Mesothelial cell of epicardium (in vitro differentiated cells): ENCODE data around the gene TCF23. TPM values are rescaled to one million over a fixed set of nuclear protein-coding genes. Genes with fewer than 3 reads are reported as not detected.

Experiments used
- DNase-seq, 2 experiments: peaks; one replicate each; pipeline ENCODE4 v3.0.0; 2021; ENCODE audit warnings: low spot score in 2 of 2; ENCODE audit not compliant: unreplicated experiment in 2 of 2
- H3K27ac Mint-ChIP-seq: 2 replicates; pipeline ENCODE4 v1.8.0; 2021; ENCODE audit warnings: mixed read lengths
- H3K27me3 Mint-ChIP-seq: 2 replicates; pipeline ENCODE4 v1.8.0; 2021; ENCODE audit warnings: low read depth, mixed read lengths
- H3K36me3 Mint-ChIP-seq: 2 replicates; pipeline ENCODE4 v1.8.0; 2021; ENCODE audit warnings: mixed read lengths
- H3K4me1 Mint-ChIP-seq: 2 replicates; pipeline ENCODE4 v1.8.0; 2021; ENCODE audit warnings: mixed read lengths
- H3K4me3 Mint-ChIP-seq: 2 replicates; pipeline ENCODE4 v1.8.0; 2021; ENCODE audit warnings: mild to moderate bottlenecking, moderate library complexity, mixed read lengths
- H3K9me3 Mint-ChIP-seq: 2 replicates; pipeline ENCODE4 v1.8.0; 2021; ENCODE audit warnings: mixed read lengths
- total RNA-seq: library from RNA; stranded (reverse); gene quantifications from 3 replicates; pipeline ENCODE4 v1.2.1, GENCODE V29; 2021
- TF ChIP-seq, protein P1 (sequence below): fragments of 200-600 bp; sonication (generic); IDR thresholded peaks from one replicate; pipeline ENCODE4 v1.5.0; 2021; ENCODE audit warnings: antibody characterized with exemption; ENCODE audit not compliant: unreplicated experiment

TCF23 gene
- total RNA-seq, 1 donor from 2014 or later, result not detected

DNA sequence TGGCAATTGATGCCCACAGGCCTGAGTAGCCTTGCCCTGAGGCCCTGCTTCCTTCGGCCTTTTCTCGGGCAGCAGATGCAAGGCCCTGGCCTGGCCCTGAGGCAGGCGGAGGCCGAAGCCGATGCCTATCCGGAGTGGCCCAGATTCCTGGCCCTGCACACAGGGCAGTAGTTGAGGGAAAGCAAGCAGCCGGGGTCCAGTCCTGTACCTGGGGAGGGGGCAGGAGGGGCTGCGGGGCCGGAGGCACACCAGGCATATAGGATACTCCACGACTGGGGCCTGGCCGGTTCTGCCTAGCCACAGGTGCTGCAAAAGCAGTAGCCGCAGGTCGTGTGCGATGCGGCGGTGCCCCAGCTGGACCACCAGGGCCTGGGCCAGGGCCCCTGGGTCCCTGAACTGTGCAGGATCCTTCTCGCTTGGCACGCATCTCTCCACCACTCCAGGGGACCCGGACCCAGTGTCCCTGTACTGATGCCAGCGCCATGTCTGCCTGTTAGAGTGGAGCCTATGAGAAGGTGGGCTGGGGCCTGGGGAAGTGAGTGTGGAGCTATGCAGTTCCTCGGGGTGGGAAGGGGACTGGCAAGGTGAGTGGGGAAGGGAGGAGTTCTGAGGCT lies 11.4 kb upstream of the TCF23 start:
- TF ChIP-seq, protein P1, sequence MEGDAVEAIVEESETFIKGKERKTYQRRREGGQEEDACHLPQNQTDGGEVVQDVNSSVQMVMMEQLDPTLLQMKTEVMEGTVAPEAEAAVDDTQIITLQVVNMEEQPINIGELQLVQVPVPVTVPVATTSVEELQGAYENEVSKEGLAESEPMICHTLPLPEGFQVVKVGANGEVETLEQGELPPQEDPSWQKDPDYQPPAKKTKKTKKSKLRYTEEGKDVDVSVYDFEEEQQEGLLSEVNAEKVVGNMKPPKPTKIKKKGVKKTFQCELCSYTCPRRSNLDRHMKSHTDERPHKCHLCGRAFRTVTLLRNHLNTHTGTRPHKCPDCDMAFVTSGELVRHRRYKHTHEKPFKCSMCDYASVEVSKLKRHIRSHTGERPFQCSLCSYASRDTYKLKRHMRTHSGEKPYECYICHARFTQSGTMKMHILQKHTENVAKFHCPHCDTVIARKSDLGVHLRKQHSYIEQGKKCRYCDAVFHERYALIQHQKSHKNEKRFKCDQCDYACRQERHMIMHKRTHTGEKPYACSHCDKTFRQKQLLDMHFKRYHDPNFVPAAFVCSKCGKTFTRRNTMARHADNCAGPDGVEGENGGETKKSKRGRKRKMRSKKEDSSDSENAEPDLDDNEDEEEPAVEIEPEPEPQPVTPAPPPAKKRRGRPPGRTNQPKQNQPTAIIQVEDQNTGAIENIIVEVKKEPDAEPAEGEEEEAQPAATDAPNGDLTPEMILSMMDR, result no peak
- Mint-ChIP-seq H3K4me3 (no peak overlapping the region), H3K9me3 (no peaks in the 10 kb centered on the region), H3K4me1 (peaks cover 12% of the 10 kb centered on the region), H3K36me3 (peaks cover 3% of the 10 kb centered on the region), H3K27ac (no peak overlapping the region), H3K27me3 (peaks cover 6% of the 10 kb centered on the region)
- no peak for DNase-seq

DNA sequence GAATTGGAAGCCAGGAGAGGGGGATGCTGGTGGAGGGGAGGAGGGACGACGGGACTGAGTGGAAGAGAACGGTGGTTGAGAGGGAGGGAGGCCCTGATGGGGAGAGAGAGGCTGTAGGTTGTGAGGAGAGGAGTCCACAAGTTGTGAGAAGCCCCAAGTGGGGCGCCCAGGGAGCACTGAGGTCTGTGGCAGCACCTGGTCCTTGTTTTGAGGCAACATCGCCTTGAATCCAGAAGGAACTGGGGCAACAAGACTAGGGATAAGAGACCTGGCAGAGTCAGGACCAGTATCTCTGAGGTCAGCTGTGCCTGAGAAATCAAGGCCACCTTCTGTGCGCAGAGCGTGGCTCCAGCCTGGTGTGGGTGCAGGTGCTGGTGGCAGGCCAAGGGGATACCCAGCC lies 10.7 kb upstream of the TCF23 start:
- H3K4me1 Mint-ChIP-seq, result peaks cover 8% of the 10 kb centered on the region
- H3K4me3 Mint-ChIP-seq, result no peak overlapping the region
- no peak overlapping the region for H3K27ac Mint-ChIP-seq
- TF ChIP-seq, protein P1, result no peak
- peaks cover under 1% of the 10 kb centered on the region for H3K36me3 Mint-ChIP-seq
- H3K9me3 Mint-ChIP-seq, result peaks cover 6% of the 10 kb centered on the region
- H3K27me3 Mint-ChIP-seq, result peaks cover 10% of the 10 kb centered on the region
- DNase-seq, result no peak

DNA sequence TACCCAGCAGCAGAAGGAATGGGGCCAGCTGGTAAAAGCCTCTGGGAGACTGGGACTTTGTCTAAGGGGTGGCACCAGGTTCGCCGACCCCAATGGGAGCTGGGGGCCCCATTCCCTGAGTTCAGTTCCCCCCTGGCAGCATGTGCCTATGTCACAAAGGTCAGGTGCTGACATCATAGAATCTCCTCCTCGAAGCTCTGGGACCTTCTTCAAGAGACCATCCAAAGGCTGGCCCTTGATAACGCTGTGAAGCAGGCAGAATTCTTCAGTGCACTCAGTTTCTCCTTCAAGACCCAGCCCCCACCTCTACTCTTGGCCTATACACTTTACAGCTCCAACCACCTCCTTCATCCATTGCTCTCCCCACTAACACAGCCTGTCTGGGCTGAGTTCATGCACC lies 9.5 kb upstream of the TCF23 start, which contains the start of gene PRR30:
Gene PRR30 (minus strand): TSS at position 101 of the 400 bp plus-strand sequence. CDS start 1,081 bp downstream, outside the sequence.
- no peak for DNase-seq
- Mint-ChIP-seq H3K27me3 (peaks cover 18% of the 10 kb centered on the region), H3K4me3 (no peak within 1 kb of the TSS), H3K27ac (no peak within 1 kb of the TSS), H3K4me1 (no peaks in the 10 kb centered on the region), H3K9me3 (peaks cover 14% of the 10 kb centered on the region), H3K36me3 (no peaks in the 10 kb centered on the region)
- TF ChIP-seq, protein P1, result no peak

DNA sequence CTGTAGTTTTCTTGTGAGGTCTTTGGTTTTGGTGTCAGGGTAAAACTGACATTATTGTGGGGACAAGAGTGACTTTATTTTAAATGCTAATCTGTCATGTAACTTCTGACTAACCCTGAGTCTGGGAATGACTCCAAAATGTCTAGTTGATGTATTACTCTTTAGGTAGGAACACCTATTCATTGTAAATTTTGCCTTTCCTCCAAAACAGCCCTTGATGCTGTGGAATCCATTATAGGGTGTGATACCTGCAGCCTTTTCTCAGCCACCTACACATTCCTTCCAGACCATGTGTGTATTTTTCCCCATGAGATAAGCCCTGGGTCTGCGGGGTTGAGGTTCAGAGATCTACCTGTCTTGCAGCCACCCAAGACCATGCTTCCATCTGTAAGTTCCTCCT lies 5.5 kb upstream of the TCF23 start:
- Mint-ChIP-seq H3K36me3 (no peaks in the 10 kb centered on the region), H3K27me3 (peaks cover 20% of the 10 kb centered on the region), H3K4me1 (no peaks in the 10 kb centered on the region), H3K4me3 (no peak overlapping the region), H3K27ac (no peak overlapping the region), H3K9me3 (peaks cover 14% of the 10 kb centered on the region)
- TF ChIP-seq, protein P1, result no peak
- no peak for DNase-seq

DNA sequence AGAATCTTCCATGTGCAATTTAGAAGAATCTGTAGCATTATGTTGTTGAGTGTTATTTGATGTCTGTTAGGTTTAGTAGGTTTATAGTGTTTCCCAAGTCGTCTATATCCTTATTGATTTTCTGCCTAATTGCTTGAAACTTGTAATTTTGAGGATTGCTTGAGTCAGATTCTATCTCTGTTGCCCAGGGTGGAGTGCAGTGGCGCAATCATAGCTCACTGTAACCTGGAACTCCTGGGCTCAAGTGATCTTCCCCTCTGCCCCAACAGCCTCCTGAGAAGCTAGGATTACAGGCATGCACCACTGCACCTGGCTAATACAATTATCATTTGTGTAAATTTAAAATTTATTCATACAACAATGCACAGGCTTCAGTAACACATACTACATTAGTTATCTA lies 3.1 kb upstream of the TCF23 start:
- no peak overlapping the region for H3K4me3 Mint-ChIP-seq
- H3K27me3 Mint-ChIP-seq, result peaks cover 16% of the 10 kb centered on the region
- DNase-seq, result no peak
- no peaks in the 10 kb centered on the region for H3K4me1 Mint-ChIP-seq
- H3K36me3 Mint-ChIP-seq, result no peaks in the 10 kb centered on the region
- H3K9me3 Mint-ChIP-seq, result peaks cover 14% of the 10 kb centered on the region
- no peak overlapping the region for H3K27ac Mint-ChIP-seq
- TF ChIP-seq, protein P1, result no peak

DNA sequence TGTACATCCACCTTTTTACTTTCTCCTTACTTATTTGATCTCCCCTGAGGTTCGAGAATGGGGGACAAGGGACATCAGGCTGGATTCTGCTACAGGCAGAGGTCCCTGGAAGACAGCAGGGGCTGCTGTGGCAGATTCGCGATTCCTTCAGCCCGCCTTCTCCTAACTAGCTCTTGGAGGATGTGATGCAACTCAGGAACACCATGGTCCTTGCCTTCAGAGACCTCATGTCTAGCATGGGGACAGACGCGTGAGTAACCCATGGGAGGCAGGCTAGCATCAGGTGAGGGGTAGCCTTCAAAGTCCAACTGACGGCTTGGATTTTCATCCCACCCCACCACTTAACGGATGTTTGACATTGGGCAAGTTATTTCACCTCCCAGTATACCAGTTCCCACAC lies 869 bp upstream of the TCF23 start:
- TF ChIP-seq, protein P1, result no peak
- Mint-ChIP-seq H3K36me3 (no peaks in the 10 kb centered on the region), H3K4me3 (no peak overlapping the region), H3K27me3 (peaks cover 12% of the 10 kb centered on the region), H3K9me3 (peaks cover 10% of the 10 kb centered on the region), H3K27ac (no peak overlapping the region), H3K4me1 (no peaks in the 10 kb centered on the region)
- DNase-seq, result no peak
